Left lung (tissue), 10 donors: ENCODE data around the gene KTI12. TPM values are rescaled to one million over a fixed set of nuclear protein-coding genes. Genes with fewer than 3 reads are reported as not detected.
"Not testable (repeated sequence)": the region's sequence is repeated elsewhere in the genome, so short reads cannot be mapped to it uniquely, and the experiment has no call there.

Experiments
- ATAC-seq: fragments of 200-7000 bp; cut with Tn5 transposase; one replicate; pipeline ENCODE4 v1.9.1; 2020; ENCODE audit warnings: moderate library complexity
- DNase-seq, 4 donors: peaks; one replicate each; pipeline ENCODE4 v3.0.0-alpha.2; 2013 to 2020
- H3K27ac ChIP-seq, 2 donors: fragments of 200-600 bp; sonication (generic) in 1 of 2; one replicate each; pipeline versions ENCODE4 v1.5.0 to v1.8.0; 2020 to 2021
- H3K27me3 ChIP-seq, 2 donors: fragments of 200-600 bp; sonication (generic) in 1 of 2; one replicate each; pipeline versions ENCODE4 v1.5.0 to v1.8.0; 2020 to 2021
- H3K36me3 ChIP-seq, 2 donors: fragments of 200-600 bp; sonication (generic) in 1 of 2; one replicate each; pipeline versions ENCODE4 v1.5.0 to v1.8.0; 2020 to 2021
- H3K4me1 ChIP-seq, 2 donors: fragments of 200-600 bp; one replicate each; pipeline ENCODE4 v1.8.0; 2021
- H3K4me3 ChIP-seq, 2 donors: fragments of 200-600 bp; sonication (generic) in 1 of 2; one replicate each; pipeline versions ENCODE4 v1.5.0 to v1.8.0; 2020 to 2021; ENCODE audit warnings: mild to moderate bottlenecking in 1 of 2
- H3K9me3 ChIP-seq, 2 donors: fragments of 200-600 bp; sonication (generic) in 1 of 2; one replicate each; pipeline versions ENCODE4 v1.5.0 to v1.8.0; 2020 to 2021
- CTCF ChIP-seq, 2 donors: fragments of 200-600 bp; sonication (generic) in 1 of 2; IDR thresholded peaks; one replicate each; pipeline versions ENCODE4 v1.5.0 to v1.8.0; 2021; ENCODE audit warnings: antibody characterized with exemption in 2 of 2
- intact Hi-C, 2 donors: fragments of 100-400 bp; cut with DNase I; formaldehyde crosslinking; loops; one replicate each; pipeline versions ENCODE4 v1.11.2 to v1.14.2; 2022
- polyA plus RNA-seq, 6 donors: library from polyadenylated mRNA; unstranded; fragments of 120-200 nt; gene quantifications; one replicate each; pipeline ENCODE4 v1.2.1, GENCODE V29; 2013; ENCODE audit not compliant: insufficient read length in 6 of 6
- total RNA-seq, 2 donors: library from RNA; stranded (reverse); fragmentation: NEBNext Ultra II Directional; extraction: Animal tissue kit (Norgen Biotek cat#: 25700); gene quantifications; one replicate each; pipeline ENCODE4 v1.2.1, GENCODE V29; 2021
- donor health status: DM: no; HTN: yes; CAD: no.
- donor health status: DM: no; HTN: no; CAD: no.

The KTI12 gene
- total and polyA plus RNA-seq, 8 donors, result 3.8 to 8.6 (median 5.4) TPM

GRCh38 chr1:52032124-52032784, 1.4 kb downstream of the KTI12 start:
- ATAC-seq (no peak), DNase-seq (no peak)
- H3K27ac ChIP-seq, result peak overlapping the region in 1 of 2 donors; percentile 93
- H3K27me3 ChIP-seq, result no peaks in the 10 kb centered on the region
- intact Hi-C loops, result no loop called here
- peaks cover 14 to 45% of the 10 kb centered on the region in 2 donors for H3K4me1 ChIP-seq
- H3K4me3 ChIP-seq, result peak overlapping the region; percentile 75 to 92
- peaks cover 0 to 10% of the 10 kb centered on the region in 2 donors for H3K36me3 ChIP-seq
- TF ChIP-seq CTCF (IDR thresholded peaks at IDR 0.05), result no peak
- H3K9me3 ChIP-seq, result no peaks in the 10 kb centered on the region

GRCh38 chr1:52028839-52029238, 4.8 kb downstream of the KTI12 start:
- H3K27me3 ChIP-seq, H3K4me3 ChIP-seq, intact Hi-C loops, DNase-seq, H3K9me3 ChIP-seq, H3K27ac ChIP-seq, ATAC-seq: not testable (repeated sequence)
- Histone ChIP-seq H3K36me3 (peaks cover 5 to 43% of the 10 kb centered on the region in 2 donors), H3K4me1 (peaks cover 14 to 43% of the 10 kb centered on the region in 2 donors)

GRCh38 chr1:52028328-52028727, 5.3 kb downstream of the KTI12 start:
- TF ChIP-seq CTCF (IDR thresholded peaks at IDR 0.05), result no peak
- H3K27ac ChIP-seq, result no peak overlapping the region
- DNase-seq (no peak), ATAC-seq (no peak)
- H3K4me3 ChIP-seq, result no peak overlapping the region
- H3K36me3 ChIP-seq, result peaks cover 6 to 48% of the 10 kb centered on the region in 2 donors
- H3K4me1 ChIP-seq, result peaks cover 14 to 40% of the 10 kb centered on the region in 2 donors
- H3K27me3 ChIP-seq, result no peaks in the 10 kb centered on the region
- no peaks in the 10 kb centered on the region for H3K9me3 ChIP-seq
- intact Hi-C loops, result no loop called here

- Histone ChIP-seq H3K9me3 (no peaks in the 10 kb centered on the region), H3K27me3 (no peaks in the 10 kb centered on the region), H3K36me3 (peaks cover 6 to 69% of the 10 kb centered on the region in 2 donors), H3K4me1 (peaks cover 0 to 22% of the 10 kb centered on the region in 2 donors), H3K27ac (no peak overlapping the region), H3K4me3 (no peak overlapping the region)
- no peak for ATAC-seq
- DNase-seq, result no peak
- no peak for TF ChIP-seq CTCF (IDR thresholded peaks at IDR 0.05)
- intact Hi-C loops, result no loop called here
Measured at GRCh38 chr1:52026278-52026677, 7.3 kb downstream of the KTI12 start.

- DNase-seq, result no peak
- Histone ChIP-seq H3K4me1 (no peaks in the 10 kb centered on the region), H3K27ac (no peak overlapping the region), H3K4me3 (no peak overlapping the region), H3K27me3 (no peaks in the 10 kb centered on the region), H3K36me3 (peaks cover 6 to 77% of the 10 kb centered on the region in 2 donors), H3K9me3 (no peaks in the 10 kb centered on the region)
- ATAC-seq, result no peak
- intact Hi-C loops, result no loop called here
- TF ChIP-seq CTCF (IDR thresholded peaks at IDR 0.05), result no peak
Measured at GRCh38 chr1:52022133-52022532, 11.5 kb downstream of the KTI12 start.
